ENCODE measurements around the gene KCNK15.

Gene KCNK15

DNA sequence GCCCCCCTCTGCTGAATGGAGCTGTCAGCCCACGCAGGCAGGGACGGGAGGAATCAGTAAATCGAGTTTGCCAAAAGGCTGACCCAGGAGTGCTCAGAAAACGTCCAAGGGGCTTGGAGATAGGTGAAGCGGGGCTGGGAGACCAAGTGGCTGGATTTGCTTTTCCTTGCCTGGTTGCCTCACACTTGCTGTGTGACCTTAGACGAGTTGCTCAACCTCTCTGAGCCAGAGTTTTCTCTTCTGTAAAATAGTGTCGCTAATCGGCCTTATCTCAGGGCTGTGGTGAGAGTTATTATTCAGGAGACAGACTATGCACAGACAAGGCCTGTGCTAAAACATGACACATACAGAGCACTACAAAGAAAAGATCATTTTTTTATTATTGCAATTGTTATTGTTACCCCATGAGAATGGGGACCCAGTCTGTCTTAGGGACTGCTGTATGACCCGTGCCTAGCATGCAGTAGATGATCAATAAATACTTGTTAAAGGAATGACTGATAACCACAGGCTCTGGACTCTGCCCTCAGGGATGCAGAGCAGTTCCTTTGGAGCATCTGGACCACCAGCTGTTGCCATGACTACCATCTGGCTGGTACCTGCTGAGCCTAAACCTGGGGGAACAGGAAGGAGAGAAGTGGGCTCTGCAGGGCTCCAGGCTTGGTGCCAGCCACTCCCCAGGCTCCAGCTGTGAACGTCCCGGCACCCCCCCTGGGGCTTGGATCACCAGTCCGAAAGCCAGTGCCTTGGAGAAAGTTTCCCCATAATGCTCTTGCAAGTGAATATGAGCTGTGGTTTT lies 901 bp downstream of the KCNK15 start:
- no peak overlapping the region for H2AFZ ChIP-seq (ENCODE audit: low read depth, low read length)
- H3K9me3 ChIP-seq (ENCODE audit: low read length) = no peaks in the 10 kb centered on the region
- H3K36me3 ChIP-seq (ENCODE audit: insufficient read depth, low read length) = no peaks in the 10 kb centered on the region
- H3K4me3 ChIP-seq (ENCODE audit: low read length) = no peak overlapping the region
- H3K4me1 ChIP-seq (ENCODE audit: insufficient read depth, low read length) = peaks cover 5% of the 10 kb centered on the region
- peaks cover 57% of the 10 kb centered on the region for H3K27me3 ChIP-seq (ENCODE audit: insufficient read depth, low read length)

DNA sequence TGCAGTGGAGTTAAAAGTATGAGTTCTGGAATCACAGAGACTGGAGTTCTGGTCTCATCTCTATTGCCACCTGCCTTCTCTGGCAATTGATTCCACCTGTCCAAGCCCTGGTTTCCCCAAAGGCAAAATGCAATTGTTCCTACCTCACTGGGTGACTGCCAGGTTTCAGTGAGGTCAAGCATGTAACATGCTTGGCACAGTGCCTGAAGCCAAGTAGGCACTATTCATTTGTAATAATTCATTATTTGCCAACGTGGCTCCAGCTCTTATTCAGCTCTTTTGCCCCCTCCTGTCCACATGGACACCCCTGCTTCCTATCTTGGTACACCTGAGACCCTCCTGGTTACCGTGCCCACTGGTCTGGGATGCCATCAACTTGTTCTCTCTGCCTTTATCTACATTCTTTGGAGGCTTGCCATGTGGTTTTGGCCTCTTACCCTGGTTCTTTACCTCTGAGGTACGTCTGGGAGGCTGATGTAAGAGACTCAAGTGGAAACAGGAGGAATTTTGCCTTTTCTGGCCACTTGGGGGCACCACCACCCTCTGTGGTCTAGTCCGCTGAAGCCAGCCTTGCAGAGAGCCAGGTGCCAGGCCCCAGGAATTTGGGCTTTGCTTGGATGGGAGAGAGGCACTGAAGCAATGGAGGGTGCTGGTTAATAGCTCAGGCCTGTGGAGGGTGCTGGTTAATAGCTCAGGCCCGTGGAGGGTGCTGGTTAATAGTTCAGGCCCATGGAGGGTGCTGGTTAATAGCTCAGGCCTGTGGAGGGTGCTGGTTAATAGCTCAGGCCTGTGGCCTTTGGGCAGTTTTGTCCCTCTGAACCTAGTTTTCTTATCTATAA lies 1.7 kb downstream of the KCNK15 start:
- Histone ChIP-seq H3K36me3 (ENCODE audit: insufficient read depth, low read length) (no peaks in the 10 kb centered on the region), H3K9me3 (ENCODE audit: low read length) (no peaks in the 10 kb centered on the region), H2AFZ (ENCODE audit: low read depth, low read length) (no peak overlapping the region), H3K4me1 (ENCODE audit: insufficient read depth, low read length) (peaks cover 5% of the 10 kb centered on the region), H3K4me3 (ENCODE audit: low read length) (no peak overlapping the region), H3K27me3 (ENCODE audit: insufficient read depth, low read length) (peaks cover 49% of the 10 kb centered on the region)

DNA sequence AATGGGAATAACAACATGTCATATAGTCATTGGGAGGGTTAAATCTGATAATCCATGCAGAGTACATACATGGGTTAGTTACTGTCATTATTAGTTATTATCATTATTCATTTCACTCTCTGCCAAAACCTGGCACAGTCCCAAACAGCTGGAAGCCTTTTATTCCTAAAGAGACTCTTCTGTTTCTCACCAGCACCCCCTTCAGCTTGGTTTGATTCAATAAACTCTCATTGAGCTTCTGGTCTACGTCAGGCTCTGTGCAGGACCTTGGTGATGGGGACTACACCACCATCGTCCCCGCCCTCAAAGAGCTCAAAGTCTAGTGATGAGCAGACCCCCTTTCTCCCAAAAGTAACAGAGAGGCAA lies 2.3 kb downstream of the KCNK15 start:
- Histone ChIP-seq H3K4me1 (ENCODE audit: insufficient read depth, low read length) (peaks cover 5% of the 10 kb centered on the region), H2AFZ (ENCODE audit: low read depth, low read length) (no peak overlapping the region), H3K36me3 (ENCODE audit: insufficient read depth, low read length) (no peaks in the 10 kb centered on the region), H3K4me3 (ENCODE audit: low read length) (no peak overlapping the region), H3K9me3 (ENCODE audit: low read length) (no peaks in the 10 kb centered on the region), H3K27me3 (ENCODE audit: insufficient read depth, low read length) (peaks cover 43% of the 10 kb centered on the region)

DNA sequence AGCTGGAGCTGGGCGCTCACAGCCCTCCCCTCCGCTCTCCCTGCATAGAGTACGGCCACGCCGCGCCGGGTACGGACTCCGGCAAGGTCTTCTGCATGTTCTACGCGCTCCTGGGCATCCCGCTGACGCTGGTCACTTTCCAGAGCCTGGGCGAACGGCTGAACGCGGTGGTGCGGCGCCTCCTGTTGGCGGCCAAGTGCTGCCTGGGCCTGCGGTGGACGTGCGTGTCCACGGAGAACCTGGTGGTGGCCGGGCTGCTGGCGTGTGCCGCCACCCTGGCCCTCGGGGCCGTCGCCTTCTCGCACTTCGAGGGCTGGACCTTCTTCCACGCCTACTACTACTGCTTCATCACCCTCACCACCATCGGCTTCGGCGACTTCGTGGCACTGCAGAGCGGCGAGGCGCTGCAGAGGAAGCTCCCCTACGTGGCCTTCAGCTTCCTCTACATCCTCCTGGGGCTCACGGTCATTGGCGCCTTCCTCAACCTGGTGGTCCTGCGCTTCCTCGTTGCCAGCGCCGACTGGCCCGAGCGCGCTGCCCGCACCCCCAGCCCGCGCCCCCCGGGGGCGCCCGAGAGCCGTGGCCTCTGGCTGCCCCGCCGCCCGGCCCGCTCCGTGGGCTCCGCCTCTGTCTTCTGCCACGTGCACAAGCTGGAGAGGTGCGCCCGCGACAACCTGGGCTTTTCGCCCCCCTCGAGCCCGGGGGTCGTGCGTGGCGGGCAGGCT lies 4.6 kb downstream of the KCNK15 start:
- Histone ChIP-seq H3K27me3 (ENCODE audit: insufficient read depth, low read length) (peaks cover 20% of the 10 kb centered on the region), H3K9me3 (ENCODE audit: low read length) (no peaks in the 10 kb centered on the region), H3K4me3 (ENCODE audit: low read length) (no peak overlapping the region), H3K36me3 (ENCODE audit: insufficient read depth, low read length) (no peaks in the 10 kb centered on the region), H3K4me1 (ENCODE audit: insufficient read depth, low read length) (peaks cover 5% of the 10 kb centered on the region), H2AFZ (ENCODE audit: low read depth, low read length) (no peak overlapping the region)

DNA sequence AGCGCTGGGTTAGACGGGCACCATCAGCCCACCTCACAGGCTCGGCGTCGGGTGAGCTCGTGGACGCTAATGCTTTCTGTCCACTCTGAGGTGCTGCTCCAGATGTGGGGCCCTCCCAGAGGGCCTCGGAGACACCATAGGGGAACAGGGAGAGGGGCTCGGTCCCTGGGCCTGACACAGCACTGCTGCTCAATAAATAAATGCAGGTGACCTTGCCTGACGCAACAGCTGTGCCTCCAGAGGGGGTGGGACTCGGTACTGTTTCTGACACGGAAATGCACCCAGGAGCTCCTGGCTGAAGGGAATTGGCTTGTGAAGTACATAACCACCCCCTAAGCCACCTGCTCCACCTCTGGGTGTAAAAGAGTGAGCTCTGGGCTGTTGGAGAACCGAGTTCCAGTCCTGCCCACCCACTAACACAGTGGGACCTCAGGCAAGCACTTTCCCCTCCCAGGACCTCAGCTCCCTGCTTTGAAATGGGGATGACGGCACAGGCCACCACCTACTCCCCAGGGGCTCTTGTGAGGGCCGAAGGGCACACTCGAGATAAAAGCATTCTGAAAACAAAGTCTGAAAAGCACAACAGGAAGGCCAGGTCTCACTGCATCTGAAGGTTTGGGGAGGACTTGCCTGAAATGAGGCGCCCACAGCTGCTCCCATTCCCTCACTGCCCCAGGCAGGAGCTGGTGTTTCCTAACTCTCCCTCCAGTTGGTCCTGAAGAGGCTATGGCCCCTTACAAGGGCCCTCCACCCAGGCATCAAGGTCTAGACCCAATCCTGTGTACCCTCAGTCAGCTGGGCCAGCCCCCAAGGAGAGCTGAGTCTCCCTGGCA lies 6.7 kb downstream of the KCNK15 start:
- Histone ChIP-seq H3K4me1 (ENCODE audit: insufficient read depth, low read length) (no peaks in the 10 kb centered on the region), H3K4me3 (ENCODE audit: low read length) (no peak overlapping the region), H3K27me3 (ENCODE audit: insufficient read depth, low read length) (peaks cover 1% of the 10 kb centered on the region), H3K9me3 (ENCODE audit: low read length) (no peaks in the 10 kb centered on the region), H3K36me3 (ENCODE audit: insufficient read depth, low read length) (no peaks in the 10 kb centered on the region), H2AFZ (ENCODE audit: low read depth, low read length) (no peak overlapping the region)

DNA sequence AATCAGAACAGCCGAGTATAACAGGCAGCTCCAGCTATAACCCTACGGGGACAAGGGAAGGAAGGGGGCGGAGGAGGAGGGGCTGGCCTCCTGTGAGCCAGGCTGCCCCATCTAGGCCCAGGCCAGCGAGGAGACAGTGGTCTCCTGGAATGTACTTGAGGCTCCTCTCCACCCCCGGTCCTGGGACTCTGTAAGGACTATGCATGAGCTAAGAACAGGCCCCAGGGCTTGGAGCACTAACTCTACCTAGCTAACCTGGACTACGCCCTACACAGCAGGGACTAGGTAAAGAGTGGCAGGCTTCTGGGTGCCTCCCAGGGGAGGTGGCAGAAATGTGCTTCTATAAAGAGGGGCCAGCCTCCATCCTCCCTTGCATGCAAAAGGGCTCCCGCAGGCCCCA lies 8.9 kb downstream of the KCNK15 start:
- H3K27me3 ChIP-seq (ENCODE audit: insufficient read depth, low read length) = no peaks in the 10 kb centered on the region

DNA sequence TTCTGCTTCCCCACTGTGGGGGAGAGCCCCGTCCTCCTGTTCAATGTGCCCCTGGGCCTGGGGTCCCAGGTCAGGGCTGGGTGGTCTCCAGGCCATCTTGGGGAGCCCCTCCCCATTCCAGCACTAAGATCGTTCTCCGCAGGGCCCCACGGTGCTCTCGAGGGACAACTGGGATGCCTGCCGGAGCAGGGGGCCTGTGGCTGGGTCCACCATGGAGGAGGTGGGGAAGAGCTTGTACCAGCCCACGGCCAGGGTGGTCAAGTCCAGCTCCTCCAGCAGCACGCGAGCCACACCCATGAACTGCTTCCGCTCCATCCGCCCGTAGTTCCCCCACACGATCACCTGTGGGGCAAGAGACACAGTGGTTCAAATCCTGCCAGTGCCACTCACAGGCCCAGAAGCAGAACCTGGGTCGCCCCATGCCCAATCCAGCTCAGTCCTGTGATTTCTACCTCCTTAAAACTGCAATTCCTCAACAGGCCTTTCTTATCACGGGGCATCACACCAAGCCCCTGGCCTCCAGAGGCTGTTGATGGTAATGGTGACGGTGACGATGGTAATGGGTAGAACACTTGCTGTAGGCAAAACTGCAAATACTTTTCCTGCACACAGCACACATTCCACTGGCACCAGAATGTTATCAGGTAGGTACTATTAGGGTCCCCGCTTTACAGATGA lies 10.5 kb downstream of the KCNK15 start:
- Histone ChIP-seq H2AFZ (ENCODE audit: low read depth, low read length) (no peak overlapping the region), H3K36me3 (ENCODE audit: insufficient read depth, low read length) (no peaks in the 10 kb centered on the region), H3K27me3 (ENCODE audit: insufficient read depth, low read length) (no peaks in the 10 kb centered on the region), H3K9me3 (ENCODE audit: low read length) (no peaks in the 10 kb centered on the region), H3K4me1 (ENCODE audit: insufficient read depth, low read length) (no peaks in the 10 kb centered on the region), H3K4me3 (ENCODE audit: low read length) (no peak overlapping the region)

More for the DNA sequence above, 8.9 kb downstream of the KCNK15 start:
- Histone ChIP-seq H2AFZ (ENCODE audit: low read depth, low read length) (no peak overlapping the region), H3K36me3 (ENCODE audit: insufficient read depth, low read length) (no peaks in the 10 kb centered on the region), H3K9me3 (ENCODE audit: low read length) (no peaks in the 10 kb centered on the region), H3K4me1 (ENCODE audit: insufficient read depth, low read length) (no peaks in the 10 kb centered on the region), H3K4me3 (ENCODE audit: low read length) (no peak overlapping the region)

DNA sequence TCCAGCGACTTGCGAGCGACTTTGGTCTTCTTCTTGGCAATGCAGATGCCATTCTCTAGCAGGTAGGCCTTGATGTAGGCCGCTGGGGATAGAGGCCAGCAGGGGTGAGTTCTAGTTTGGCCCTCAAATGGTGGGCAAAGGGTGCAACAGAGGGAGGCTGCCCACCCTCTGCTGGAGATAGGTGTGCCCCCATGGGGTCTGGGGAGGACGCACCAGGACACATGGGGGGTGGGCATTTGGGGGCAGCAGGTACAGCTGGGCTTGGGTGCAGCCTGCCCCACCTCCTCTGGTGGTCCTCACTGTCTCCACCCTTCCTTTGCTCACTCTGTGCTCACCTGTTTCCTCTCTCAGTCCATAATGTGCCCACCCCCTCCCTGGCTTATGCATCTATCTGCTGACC lies 11.3 kb downstream of the KCNK15 start:
- Histone ChIP-seq H3K4me1 (ENCODE audit: insufficient read depth, low read length) (no peaks in the 10 kb centered on the region), H3K9me3 (ENCODE audit: low read length) (no peaks in the 10 kb centered on the region), H3K4me3 (ENCODE audit: low read length) (no peak overlapping the region), H3K36me3 (ENCODE audit: insufficient read depth, low read length) (no peaks in the 10 kb centered on the region), H3K27me3 (ENCODE audit: insufficient read depth, low read length) (no peaks in the 10 kb centered on the region), H2AFZ (ENCODE audit: low read depth, low read length) (no peak overlapping the region)

DNA sequence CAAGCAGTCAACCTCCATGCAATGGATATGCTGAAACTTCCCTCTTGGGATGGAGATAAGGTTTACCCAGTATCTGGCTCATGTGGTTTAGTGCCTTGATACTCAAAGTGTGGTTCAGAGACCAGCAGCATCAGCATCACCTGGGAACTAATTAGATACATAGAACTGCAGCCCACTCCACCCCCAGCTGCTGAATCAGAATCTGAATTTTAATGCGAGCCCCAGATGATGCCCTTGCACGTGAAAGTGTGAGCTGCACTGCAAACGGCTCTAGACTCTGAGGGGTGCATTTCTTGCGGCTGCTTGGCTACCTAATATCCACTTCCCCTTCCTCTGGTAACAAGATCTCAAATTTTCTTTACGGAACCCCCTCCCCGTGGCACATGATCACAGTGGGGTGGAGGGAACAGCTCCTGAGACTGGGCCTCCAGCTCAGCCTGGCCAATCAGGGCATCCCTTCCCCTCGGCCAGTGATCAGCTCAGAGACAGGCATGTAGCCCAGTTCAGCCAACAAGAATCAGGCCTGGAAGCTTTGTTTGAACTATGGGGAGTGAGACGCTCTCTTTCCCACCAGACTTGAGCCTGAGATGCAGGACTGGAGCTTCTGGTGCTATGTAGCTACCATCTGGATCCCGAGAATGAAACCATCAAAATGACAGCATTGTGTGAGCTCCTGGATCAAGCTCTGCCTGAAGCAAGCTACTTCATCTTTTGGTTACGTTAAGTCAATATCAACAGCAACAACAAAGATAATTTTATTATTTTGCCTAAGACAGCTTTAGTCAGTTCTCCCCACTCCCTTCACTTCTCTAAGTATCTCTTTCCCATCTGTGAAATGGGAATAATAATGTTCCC lies 12.8 kb downstream of the KCNK15 start:
- H2AFZ ChIP-seq (ENCODE audit: low read depth, low read length) = no peak overlapping the region
- H3K4me3 ChIP-seq (ENCODE audit: low read length) = no peak overlapping the region
- no peaks in the 10 kb centered on the region for H3K27me3 ChIP-seq (ENCODE audit: insufficient read depth, low read length)
- no peaks in the 10 kb centered on the region for H3K36me3 ChIP-seq (ENCODE audit: insufficient read depth, low read length)
- H3K4me1 ChIP-seq (ENCODE audit: insufficient read depth, low read length) = peaks cover 4% of the 10 kb centered on the region
- no peaks in the 10 kb centered on the region for H3K9me3 ChIP-seq (ENCODE audit: low read length)

DNA sequence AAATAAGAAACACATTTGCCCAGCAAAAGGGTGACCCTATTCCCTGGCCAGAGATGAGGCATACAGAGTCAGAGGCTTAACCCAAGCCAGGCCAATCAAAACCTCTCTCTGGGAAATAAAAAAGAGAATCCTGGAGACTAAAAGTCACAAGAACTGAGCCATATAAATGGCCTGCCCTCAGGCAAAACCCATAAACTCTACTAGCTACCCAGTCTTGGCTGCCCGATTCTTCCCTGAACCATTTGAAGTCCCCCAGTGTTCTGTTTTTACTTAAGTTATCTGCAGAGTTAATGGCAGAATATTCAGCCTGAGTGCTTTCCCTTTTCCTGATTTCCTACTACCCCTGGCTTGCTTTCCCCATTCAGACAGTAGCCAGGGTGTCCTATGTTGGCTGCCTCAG lies 13.9 kb downstream of the KCNK15 start:
- no peak overlapping the region for H2AFZ ChIP-seq (ENCODE audit: low read depth, low read length)
- no peaks in the 10 kb centered on the region for H3K36me3 ChIP-seq (ENCODE audit: insufficient read depth, low read length)
- H3K9me3 ChIP-seq (ENCODE audit: low read length) = no peaks in the 10 kb centered on the region
- no peak overlapping the region for H3K4me3 ChIP-seq (ENCODE audit: low read length)
- no peaks in the 10 kb centered on the region for H3K27me3 ChIP-seq (ENCODE audit: insufficient read depth, low read length)
- peaks cover 4% of the 10 kb centered on the region for H3K4me1 ChIP-seq (ENCODE audit: insufficient read depth, low read length)

DNA sequence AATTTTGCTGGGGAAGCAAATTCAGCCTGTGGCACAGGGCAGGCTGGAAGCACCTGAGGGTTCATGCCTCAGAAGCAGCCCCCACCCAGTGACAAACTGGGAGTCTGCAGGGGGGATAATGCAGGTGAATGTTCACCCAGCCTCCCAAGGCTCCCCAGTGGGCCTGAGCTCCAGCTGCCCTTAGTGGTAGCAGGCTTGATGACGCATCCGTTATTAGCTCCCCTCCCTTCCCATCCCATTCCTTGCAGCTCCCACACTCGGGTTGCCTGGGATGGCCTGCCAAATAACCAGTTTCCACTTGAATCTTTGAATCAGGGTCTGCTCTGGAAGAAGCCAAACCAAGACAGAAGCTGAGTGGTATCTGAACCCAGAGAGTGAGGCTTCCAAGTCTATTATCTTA lies 15.8 kb downstream of the KCNK15 start:
- Histone ChIP-seq H3K4me1 (ENCODE audit: insufficient read depth, low read length) (peaks cover 4% of the 10 kb centered on the region), H2AFZ (ENCODE audit: low read depth, low read length) (no peak overlapping the region), H3K9me3 (ENCODE audit: low read length) (no peaks in the 10 kb centered on the region), H3K27me3 (ENCODE audit: insufficient read depth, low read length) (no peaks in the 10 kb centered on the region), H3K36me3 (ENCODE audit: insufficient read depth, low read length) (no peaks in the 10 kb centered on the region), H3K4me3 (ENCODE audit: low read length) (no peak overlapping the region)
